IMR-90 (cell line): ENCODE data around the gene S100A12. TPM values are rescaled to one million over a fixed set of nuclear protein-coding genes. Genes with fewer than 3 reads are reported as not detected.

ENCODE experiments used
- ATAC-seq: fragments of 200-7000 bp; cut with Tn5 transposase; 2 replicates; pipeline ENCODE4 v1.9.1; 2020; ENCODE audit warnings: low read depth, mild to moderate bottlenecking, moderate library complexity
- BruUV-seq: library from RNA; stranded (reverse); fragments of 400-500 nt; replicated peaks from 2 replicates; lab custom pipeline; 2021; lab: Mats Ljungman, UMichigan
- CTCF ChIA-PET: fragments of 300-600 bp; formaldehyde crosslinking; extraction: SDS; loops from one replicate; lab custom pipeline; 2021; ENCODE audit warnings: antibody characterized with exemption; lab: Yijun Ruan, JAX
- POLR2A ChIA-PET: fragments of 300-600 bp; sonication (Branson Sonifier 250); formaldehyde crosslinking; loops from one replicate; lab custom pipeline; 2022; ENCODE audit warnings: antibody characterized with exemption; ENCODE audit not compliant: unreplicated experiment; lab: Charles Lee
- DNase-seq: peaks from one replicate; pipeline ENCODE4 v3.0.0; 2013
- H2AFZ ChIP-seq: replicated peaks from 2 replicates; pipeline ENCODE3; 2013; ENCODE audit warnings: low read length, mild to moderate bottlenecking; ENCODE audit not compliant: poor library complexity
- H2AK5ac ChIP-seq: 2 replicates; pipeline ENCODE4 v1.6.1; 2013; ENCODE audit warnings: low read depth, low read length, inconsistent platforms
- H2AK9ac ChIP-seq: replicated peaks from 2 replicates; pipeline ENCODE3; 2013; ENCODE audit warnings: mild to moderate bottlenecking, low read depth, low read length, moderate library complexity; ENCODE audit not compliant: poor library complexity
- H2BK120ac ChIP-seq: 2 replicates; pipeline ENCODE4 v1.6.1; 2013; ENCODE audit warnings: low read depth, low read length, inconsistent platforms
- H2BK15ac ChIP-seq: 3 replicates; pipeline ENCODE4 v1.6.1; 2013; ENCODE audit warnings: low read depth, low read length, inconsistent platforms
- H2BK20ac ChIP-seq: 2 replicates; pipeline ENCODE4 v1.6.1; 2013; ENCODE audit warnings: low read depth, mild to moderate bottlenecking, inconsistent platforms, low read length, moderate library complexity
- H2BK5ac ChIP-seq: 2 replicates; pipeline ENCODE4 v1.6.1; 2013; ENCODE audit warnings: mild to moderate bottlenecking, low read depth, low read length, inconsistent platforms; ENCODE audit not compliant: poor library complexity, severe bottlenecking
- H3K14ac ChIP-seq: replicated peaks from 2 replicates; pipeline ENCODE4 v1.6.1; 2013; ENCODE audit warnings: low read depth, low read length, inconsistent platforms
- H3K18ac ChIP-seq: 2 replicates; pipeline ENCODE4 v1.6.1; 2013; ENCODE audit warnings: low read depth, low read length, control low read depth
- H3K23ac ChIP-seq: 2 replicates; pipeline ENCODE4 v1.6.1; 2013; ENCODE audit warnings: low read depth, low read length, inconsistent platforms
- H3K27ac ChIP-seq: 2 replicates; pipeline ENCODE4 v1.5.1; 2013; ENCODE audit warnings: mild to moderate bottlenecking, control low read depth, low read length; ENCODE audit not compliant: insufficient read depth
- H3K27me3 ChIP-seq: 2 replicates; pipeline ENCODE4 v1.6.1; 2013; ENCODE audit warnings: low read length; ENCODE audit not compliant: control insufficient read depth, insufficient read depth
- H3K36me3 ChIP-seq: 2 replicates; pipeline ENCODE4 v1.6.1; 2013; ENCODE audit warnings: low read length, mixed read lengths; ENCODE audit not compliant: control insufficient read depth, insufficient read depth
- H3K4ac ChIP-seq: 2 replicates; pipeline ENCODE4 v1.6.1; 2013; ENCODE audit warnings: low read depth, low read length, inconsistent platforms
- H3K4me1 ChIP-seq: 2 replicates; pipeline ENCODE4 v1.6.1; 2013; ENCODE audit warnings: low read length, mixed read lengths; ENCODE audit not compliant: control insufficient read depth, insufficient read depth
- H3K4me2 ChIP-seq: 2 replicates; pipeline ENCODE4 v1.6.1; 2013; ENCODE audit warnings: low read depth, mild to moderate bottlenecking, control low read depth, low read length, moderate library complexity
- H3K4me3 ChIP-seq: 2 replicates; pipeline ENCODE4 v1.5.1; 2013; ENCODE audit warnings: low read depth, mild to moderate bottlenecking, control low read depth, low read length, moderate library complexity; ENCODE audit not compliant: insufficient read depth
- H3K56ac ChIP-seq: 2 replicates; pipeline ENCODE4 v1.6.1; 2013; ENCODE audit warnings: low read length, inconsistent platforms; ENCODE audit not compliant: insufficient read depth; ENCODE audit errors: extremely low read depth
- H3K79me1 ChIP-seq, 2 experiments: 2 replicates each; pipeline ENCODE4 v1.6.1; 2013; ENCODE audit warnings: low read length in 2 of 2, inconsistent platforms in 1 of 2, low read depth in 1 of 2
- H3K9ac ChIP-seq: 2 replicates; pipeline ENCODE4 v1.6.1; 2013; ENCODE audit warnings: low read depth, low read length, control low read depth
- H3K9me1 ChIP-seq: 2 replicates; pipeline ENCODE4 v1.6.1; 2013; ENCODE audit warnings: low read length, inconsistent platforms; ENCODE audit not compliant: insufficient read depth
- H3K9me3 ChIP-seq: 2 replicates; pipeline ENCODE4 v1.6.1; 2013; ENCODE audit warnings: low read length; ENCODE audit not compliant: control insufficient read depth, insufficient read depth
- H4K20me1 ChIP-seq: 2 replicates; pipeline ENCODE4 v1.6.1; 2013; ENCODE audit warnings: low read length, inconsistent platforms; ENCODE audit not compliant: insufficient read depth
- H4K5ac ChIP-seq: 2 replicates; pipeline ENCODE4 v1.6.1; 2013; ENCODE audit warnings: mild to moderate bottlenecking, low read depth, low read length, control low read depth
- H4K8ac ChIP-seq, 2 experiments: 2 replicates each; pipeline ENCODE4 v1.6.1; 2013; ENCODE audit warnings: low read depth in 2 of 2, low read length in 2 of 2, control low read depth in 1 of 2, inconsistent platforms in 1 of 2
- H4K91ac ChIP-seq: 2 replicates; pipeline ENCODE4 v1.6.1; 2013; ENCODE audit warnings: low read depth, low read length, inconsistent platforms; ENCODE audit not compliant: insufficient read depth
- CEBPB ChIP-seq: IDR thresholded peaks from 2 replicates; pipeline ENCODE4 v1.6.1; 2012; ENCODE audit warnings: low read depth, low read length, improper control_type of control experiment
- CHD1 ChIP-seq: IDR thresholded peaks from 2 replicates; pipeline ENCODE4 v1.6.1; 2012; ENCODE audit warnings: low read depth, low read length, improper control_type of control experiment
- CTCF ChIP-seq: conservative IDR thresholded peaks from 2 replicates; pipeline ENCODE4 v1.5.1; 2012; ENCODE audit warnings: mild to moderate bottlenecking, low read depth, low read length, improper control_type of control experiment
- ELK1 ChIP-seq: fragments of 150-350 bp; IDR thresholded peaks from 2 replicates; pipeline ENCODE4 v1.6.1; 2016; ENCODE audit warnings: low read depth, mild to moderate bottlenecking, low read length, moderate library complexity, borderline replicate concordance
- FOS ChIP-seq: fragments of 150-350 bp; IDR thresholded peaks from 2 replicates; pipeline ENCODE4 v1.6.1; 2016; ENCODE audit warnings: low read depth, low read length
- MAFK ChIP-seq: IDR thresholded peaks from 2 replicates; pipeline ENCODE4 v1.6.1; 2012; ENCODE audit warnings: low read depth, low read length, improper control_type of control experiment
- MAZ ChIP-seq: IDR thresholded peaks from 2 replicates; pipeline ENCODE4 v1.6.1; 2012; ENCODE audit warnings: low read depth, mild to moderate bottlenecking, low read length, improper control_type of control experiment, moderate library complexity, borderline replicate concordance
- MXI1 ChIP-seq: IDR thresholded peaks from 2 replicates; pipeline ENCODE4 v1.6.1; 2012; ENCODE audit warnings: low read depth, mild to moderate bottlenecking, low read length, moderate library complexity, borderline replicate concordance
- POLR2A ChIP-seq: IDR thresholded peaks from 2 replicates; pipeline ENCODE4 v1.6.1; 2012; ENCODE audit warnings: mild to moderate bottlenecking, low read depth, low read length
- RAD21 ChIP-seq: IDR thresholded peaks from 2 replicates; pipeline ENCODE4 v1.6.1; 2012; ENCODE audit warnings: low read length, improper control_type of control experiment
- RCOR1 ChIP-seq: IDR thresholded peaks from 2 replicates; pipeline ENCODE4 v1.6.1; 2012; ENCODE audit warnings: mild to moderate bottlenecking, low read length, improper control_type of control experiment; ENCODE audit not compliant: insufficient replicate concordance
- SMC3 ChIP-seq: fragments of 150-350 bp; IDR thresholded peaks from 2 replicates; pipeline ENCODE4 v1.6.1; 2016; ENCODE audit warnings: low read depth, mild to moderate bottlenecking, antibody characterized with exemption, low read length, moderate library complexity
- USF2 ChIP-seq: fragments of 150-350 bp; IDR thresholded peaks from 2 replicates; pipeline ENCODE4 v1.6.1; 2017; ENCODE audit warnings: mild to moderate bottlenecking, antibody characterized with exemption, low read length, low read depth
- WGBS, 2 experiments: methylation state at CpG; one replicate each; pipeline versions ENCODE4 v1.1.5 to v1.1.7; 2013; ENCODE audit warnings: missing lambda C conversion rate in 2 of 2; ENCODE audit not compliant: insufficient read length in 1 of 2; ENCODE audit errors: extremely low coverage in 2 of 2; 5-methylcytosine and 5-hydroxymethylcytosine counted together
- dilution Hi-C: fragments of 300-500 bp; cut with HindIII; formaldehyde crosslinking; loops from one replicate; pipeline ENCODE4 v1.14.3; 2018; ENCODE audit warnings: low sequenced_read_pairs; ENCODE audit not compliant: unreplicated experiment
- in situ Hi-C: fragments of 300-500 bp; cut with MboI; formaldehyde crosslinking; loops from 3 replicates; pipeline ENCODE4 v1.14.3; 2019; ENCODE audit warnings: low sequenced_read_pairs, inconsistent platforms, mixed read lengths
- intact Hi-C: fragments of 100-400 bp; cut with micrococcal nuclease; formaldehyde crosslinking; loops from 2 replicates; pipeline ENCODE4 v1.10.0; 2022
- polyA plus RNA-seq, 3 experiments: library from polyadenylated mRNA; depleted of rRNA; stranded (reverse); fragments of >200 nt; gene quantifications; 2 replicates each; pipeline ENCODE4 v1.2.3, GENCODE V29; 2012; ENCODE audit warnings: low replicate concordance in 1 of 3
- total RNA-seq: library from RNA; depleted of rRNA; stranded (reverse); fragments of >200 nt; gene quantifications from 2 replicates; pipeline ENCODE4 v1.2.3, GENCODE V29; 2012

S100A12 gene
- total and polyA plus RNA-seq, 2 of the 4 experiments (the other 2 are of a cell fraction) = not detected

GRCh38 chr1:153352523-153352922 is 22.9 kb downstream of the S100A12 start:
- ATAC-seq = peak; percentile 93
- no peaks in the 10 kb centered on the region for H4K20me1 ChIP-seq
- H3K23ac ChIP-seq = no peak overlapping the region
- no peaks in the 10 kb centered on the region for H3K9me1 ChIP-seq
- no peak overlapping the region for H3K9ac ChIP-seq
- no peak overlapping the region for H4K8ac ChIP-seq
- TF ChIP-seq MXI1 = no peak
- no peak for TF ChIP-seq CHD1
- peak; percentile 92 for TF ChIP-seq CTCF
- TF ChIP-seq RAD21 = peak; percentile 91
- TF ChIP-seq MAZ = no peak
- no peak for TF ChIP-seq CEBPB
- peak; percentile 72 for TF ChIP-seq SMC3
- TF ChIP-seq ELK1 = no peak
- TF ChIP-seq FOS = no peak
- TF ChIP-seq POLR2A = no peak
- no peak for TF ChIP-seq USF2
- TF ChIP-seq MAFK = no peak
- no peak for TF ChIP-seq RCOR1
- H3K56ac ChIP-seq = no peak overlapping the region
- H2AK5ac ChIP-seq = no peak overlapping the region
- no peak overlapping the region for H2BK120ac ChIP-seq
- H3K14ac ChIP-seq = no peak overlapping the region
- WGBS, 2 experiments = 0% methylated on average over 1 of the region's 4 CpGs; no CpG with 5 or more reads in 1 of the 2 experiments
- dilution Hi-C loops (no loop called here), in situ Hi-C loops (no loop called here), intact Hi-C loops (loop anchor here (1.0 kb wide), 4 partner anchors 143 to 397 kb away; no protein-coding TSS in a partner anchor)
- no peak overlapping the region for H3K4me3 ChIP-seq
- H2BK5ac ChIP-seq = no peak overlapping the region
- peak; percentile 62 for DNase-seq
- no peak overlapping the region for H3K27ac ChIP-seq
- POLR2A ChIA-PET = no interaction called here
- no peak overlapping the region for H2AK9ac ChIP-seq
- CTCF ChIA-PET = interaction anchor here (0.6 to 3.8 kb wide), 11 partner anchors 9 to 433 kb away, joined by 3 to 41 read pairs (median 4); no protein-coding TSS in a partner anchor
- H2BK20ac ChIP-seq = no peak overlapping the region
- no peaks in the 10 kb centered on the region for H3K4me1 ChIP-seq
- H3K27me3 ChIP-seq = peaks cover 4% of the 10 kb centered on the region; the same call in 1 of the 2 replicates
- no peak overlapping the region for H3K4me2 ChIP-seq
- H2BK15ac ChIP-seq = no peak overlapping the region
- H4K91ac ChIP-seq = no peak overlapping the region
- H3K36me3 ChIP-seq = no peaks in the 10 kb centered on the region
- no peaks in the 10 kb centered on the region for H3K79me1 ChIP-seq
- no peaks in the 10 kb centered on the region for H3K9me3 ChIP-seq
- H2AFZ ChIP-seq = no peak overlapping the region
- no peak overlapping the region for H4K5ac ChIP-seq
- no TSS peak for BruUV-seq
- H3K4ac ChIP-seq = no peak overlapping the region
- H3K18ac ChIP-seq = no peak overlapping the region
